ENCODE results near the gene ZNF577. TPM values are rescaled to one million over a fixed set of nuclear protein-coding genes. Genes with fewer than 3 reads are reported as not detected.
"Not testable (repeated sequence)": the region's sequence is repeated elsewhere in the genome, so short reads cannot be mapped to it uniquely, and the experiment has no call there.

The ZNF577 gene
- total RNA-seq, 4 donors from 2014 or later: 10.5 to 26.4 (median 11.7) TPM

DNA sequence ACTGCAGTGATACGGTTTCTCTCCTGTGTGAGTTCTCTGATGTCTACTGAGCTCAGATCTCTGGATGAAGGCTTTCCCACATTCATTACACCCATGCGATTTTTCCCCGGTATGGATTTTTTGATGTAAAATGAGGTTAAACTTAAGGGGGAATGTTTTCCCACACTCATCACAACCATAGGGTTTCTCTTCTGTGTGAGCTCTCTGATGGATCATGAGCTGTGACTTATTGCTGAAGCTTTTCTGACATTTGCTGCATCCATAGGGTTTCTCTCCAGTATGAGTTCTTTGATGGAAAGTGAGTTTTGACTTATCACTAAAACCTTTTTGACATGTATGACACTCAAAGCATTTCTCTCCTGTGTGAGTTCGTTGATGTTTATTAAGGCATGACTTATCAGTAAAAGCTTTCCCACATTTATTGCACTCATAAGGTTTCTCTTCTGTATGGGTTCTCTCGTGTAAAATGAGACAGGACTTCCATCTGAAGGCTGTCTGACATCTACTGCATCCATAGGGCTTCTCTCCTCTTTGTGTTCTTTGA is 27.6 kb upstream of the ZNF577 start:
- no peak for TF ChIP-seq POLR2AphosphoS5 (IDR thresholded peaks at IDR 0.05)
- TF ChIP-seq, protein P1, sequence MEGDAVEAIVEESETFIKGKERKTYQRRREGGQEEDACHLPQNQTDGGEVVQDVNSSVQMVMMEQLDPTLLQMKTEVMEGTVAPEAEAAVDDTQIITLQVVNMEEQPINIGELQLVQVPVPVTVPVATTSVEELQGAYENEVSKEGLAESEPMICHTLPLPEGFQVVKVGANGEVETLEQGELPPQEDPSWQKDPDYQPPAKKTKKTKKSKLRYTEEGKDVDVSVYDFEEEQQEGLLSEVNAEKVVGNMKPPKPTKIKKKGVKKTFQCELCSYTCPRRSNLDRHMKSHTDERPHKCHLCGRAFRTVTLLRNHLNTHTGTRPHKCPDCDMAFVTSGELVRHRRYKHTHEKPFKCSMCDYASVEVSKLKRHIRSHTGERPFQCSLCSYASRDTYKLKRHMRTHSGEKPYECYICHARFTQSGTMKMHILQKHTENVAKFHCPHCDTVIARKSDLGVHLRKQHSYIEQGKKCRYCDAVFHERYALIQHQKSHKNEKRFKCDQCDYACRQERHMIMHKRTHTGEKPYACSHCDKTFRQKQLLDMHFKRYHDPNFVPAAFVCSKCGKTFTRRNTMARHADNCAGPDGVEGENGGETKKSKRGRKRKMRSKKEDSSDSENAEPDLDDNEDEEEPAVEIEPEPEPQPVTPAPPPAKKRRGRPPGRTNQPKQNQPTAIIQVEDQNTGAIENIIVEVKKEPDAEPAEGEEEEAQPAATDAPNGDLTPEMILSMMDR (IDR thresholded peaks at IDR 0.05): no peak
- no peak for TF ChIP-seq POLR2A (IDR thresholded peaks at IDR 0.05)

DNA sequence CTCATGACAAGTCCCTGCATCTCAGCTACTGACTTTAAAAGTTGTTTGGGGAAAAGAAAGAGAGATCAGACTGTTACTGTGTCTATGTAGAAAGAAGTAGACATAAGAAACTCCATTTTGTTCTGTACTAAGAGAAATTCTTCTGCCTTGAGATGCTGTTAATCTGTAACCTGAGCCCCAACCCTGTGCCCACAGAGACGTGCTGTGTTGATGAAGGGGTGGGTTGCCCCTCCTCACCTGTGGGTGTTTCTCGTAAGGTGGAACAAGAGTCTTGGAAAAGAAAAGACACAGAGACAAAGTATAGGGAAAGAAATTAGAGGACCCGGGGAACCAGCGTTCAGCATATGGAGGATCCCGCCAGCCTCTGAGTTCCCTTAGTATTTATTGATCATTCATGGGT is 20.2 kb upstream of the ZNF577 start:
- intact Hi-C loops (cut with DNase I; ENCODE audit: low total_unique reads); in situ Hi-C loops (cut with MboI; ENCODE audit: low pct_ligation_motif_present in 1 of 4, low pct_unique_long_range_greater_than_20kb in 1 of 4, low sequenced_read_pairs in 3 of 4): not testable (repeated sequence)
- 10 to 50% methylated on average over 2 to 5 of the region's 5 CpGs for WGBS, 2 donors (ENCODE audit: low coverage in 1 of 2)

More for the DNA sequence above, 27.6 kb upstream of the ZNF577 start:
- Histone ChIP-seq H3K9me3 (peaks cover 62 to 65% of the 10 kb centered on the region in 2 donors), H3K4me3 (no peak overlapping the region), H3K27me3 (no peaks in the 10 kb centered on the region), H3K4me1 (no peaks in the 10 kb centered on the region), H3K36me3 (no peaks in the 10 kb centered on the region), H3K27ac (no peak overlapping the region)
- DNase-seq: no peak
- intact Hi-C loops (cut with DNase I; ENCODE audit: low total_unique reads): no loop called here
- WGBS, 2 donors (ENCODE audit: low coverage in 1 of 2): 64 to 79% methylated on average over 5 of the region's 5 CpGs
- in situ Hi-C loops (cut with MboI; ENCODE audit: low pct_ligation_motif_present in 1 of 4, low pct_unique_long_range_greater_than_20kb in 1 of 4, low sequenced_read_pairs in 3 of 4): no loop called here

DNA sequence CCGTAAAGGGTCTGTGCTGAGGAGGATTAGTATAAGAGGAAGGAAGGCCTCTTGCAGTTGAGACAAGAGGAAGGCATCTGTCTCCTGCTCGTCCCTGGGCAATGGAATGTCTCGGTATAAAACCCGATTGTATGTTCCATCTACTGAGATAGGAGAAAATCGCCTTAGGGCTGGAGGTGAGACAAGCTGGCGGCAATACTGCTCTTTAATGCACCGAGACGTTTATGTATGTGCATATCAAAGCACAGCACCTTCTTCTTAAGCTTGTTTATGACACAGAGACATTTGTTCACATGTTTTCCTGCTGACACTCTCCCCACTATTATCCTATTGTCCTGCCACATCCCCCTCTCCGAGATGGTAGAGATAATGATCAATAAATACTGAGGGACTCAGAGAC is 18.4 kb upstream of the ZNF577 start:
- peaks cover 16 to 21% of the 10 kb centered on the region in 2 donors for H3K9me3 ChIP-seq
- in situ Hi-C loops (cut with MboI; ENCODE audit: low pct_ligation_motif_present in 1 of 4, low pct_unique_long_range_greater_than_20kb in 1 of 4, low sequenced_read_pairs in 3 of 4); H3K27ac ChIP-seq; DNase-seq; intact Hi-C loops (cut with DNase I; ENCODE audit: low total_unique reads); H3K4me3 ChIP-seq; H3K36me3 ChIP-seq: not testable (repeated sequence)
- WGBS, 2 donors (ENCODE audit: low coverage in 1 of 2): 52 to 60% methylated on average over 8 to 9 of the region's 9 CpGs
- H3K4me1 ChIP-seq: peaks cover 0 to 14% (median 8%) of the 10 kb centered on the region in 4 donors
- H3K27me3 ChIP-seq: peaks cover 13% of the 10 kb centered on the region

More for the DNA sequence above, 20.2 kb upstream of the ZNF577 start:
- H3K27me3 ChIP-seq: peaks cover 13% of the 10 kb centered on the region
- not testable (repeated sequence) for H3K36me3 ChIP-seq, DNase-seq, H3K27ac ChIP-seq, H3K4me3 ChIP-seq
- H3K9me3 ChIP-seq: peaks cover 10 to 17% of the 10 kb centered on the region in 2 donors
- peaks cover 0 to 11% (median 8%) of the 10 kb centered on the region in 4 donors for H3K4me1 ChIP-seq

DNA sequence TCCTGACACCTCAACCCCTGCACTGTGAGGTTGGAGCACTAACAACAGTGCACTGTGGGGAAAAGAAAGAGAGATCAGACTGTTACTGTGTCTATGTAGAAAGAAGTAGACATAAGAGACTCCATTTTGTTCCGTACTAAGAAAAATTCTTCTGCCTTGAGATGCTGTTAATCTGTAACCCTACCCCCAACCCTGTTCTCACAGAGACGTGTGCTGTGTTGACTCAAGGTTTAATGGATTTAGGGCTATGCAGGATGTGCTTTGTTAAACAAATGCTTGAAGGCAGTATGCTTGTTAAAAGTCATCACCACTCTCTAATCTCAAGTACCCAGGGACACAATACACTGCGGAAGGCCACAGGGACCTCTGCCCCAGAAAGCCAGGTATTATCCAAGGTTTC is 17.9 kb upstream of the ZNF577 start:
- H3K4me3 ChIP-seq; DNase-seq; H3K27ac ChIP-seq; intact Hi-C loops (cut with DNase I; ENCODE audit: low total_unique reads); in situ Hi-C loops (cut with MboI; ENCODE audit: low pct_ligation_motif_present in 1 of 4, low pct_unique_long_range_greater_than_20kb in 1 of 4, low sequenced_read_pairs in 3 of 4): not testable (repeated sequence)
- H3K36me3 ChIP-seq: peaks cover 0 to 14% (median 0%) of the 10 kb centered on the region in 4 donors
- peaks cover 0 to 14% (median 8%) of the 10 kb centered on the region in 4 donors for H3K4me1 ChIP-seq
- WGBS, 2 donors (ENCODE audit: low coverage in 1 of 2): 81% methylated on average over 3 of the region's 3 CpGs; no CpG with 5 or more reads in 1 of the 2 donors
- H3K9me3 ChIP-seq: peaks cover 21 to 22% of the 10 kb centered on the region in 2 donors
- peaks cover 13% of the 10 kb centered on the region for H3K27me3 ChIP-seq

DNA sequence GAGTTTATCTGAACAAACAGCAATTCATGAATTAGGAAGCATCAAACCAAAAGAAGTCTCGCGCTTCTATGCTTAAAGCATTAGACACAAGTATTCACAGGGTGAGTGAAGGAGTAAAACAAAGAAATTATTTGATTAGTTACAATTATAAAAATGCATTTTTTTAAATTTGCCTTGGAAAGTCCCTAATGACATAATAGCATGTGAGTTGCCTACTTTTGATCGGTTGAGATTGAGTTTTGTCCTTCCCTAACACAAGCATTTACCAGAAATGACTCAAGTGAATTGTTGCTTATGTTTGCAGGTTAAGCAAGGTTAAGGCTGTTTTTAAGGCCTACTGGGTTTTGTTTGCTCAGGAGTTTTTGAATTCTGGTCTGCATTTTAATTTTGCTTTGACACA is 17.5 kb upstream of the ZNF577 start:
- intact Hi-C loops (cut with DNase I; ENCODE audit: low total_unique reads): no loop called here
- 33 to 65% methylated on average over 2 to 3 of the region's 3 CpGs for WGBS, 2 donors (ENCODE audit: low coverage in 1 of 2)
- H3K9me3 ChIP-seq: peaks cover 23 to 27% of the 10 kb centered on the region in 2 donors

DNA sequence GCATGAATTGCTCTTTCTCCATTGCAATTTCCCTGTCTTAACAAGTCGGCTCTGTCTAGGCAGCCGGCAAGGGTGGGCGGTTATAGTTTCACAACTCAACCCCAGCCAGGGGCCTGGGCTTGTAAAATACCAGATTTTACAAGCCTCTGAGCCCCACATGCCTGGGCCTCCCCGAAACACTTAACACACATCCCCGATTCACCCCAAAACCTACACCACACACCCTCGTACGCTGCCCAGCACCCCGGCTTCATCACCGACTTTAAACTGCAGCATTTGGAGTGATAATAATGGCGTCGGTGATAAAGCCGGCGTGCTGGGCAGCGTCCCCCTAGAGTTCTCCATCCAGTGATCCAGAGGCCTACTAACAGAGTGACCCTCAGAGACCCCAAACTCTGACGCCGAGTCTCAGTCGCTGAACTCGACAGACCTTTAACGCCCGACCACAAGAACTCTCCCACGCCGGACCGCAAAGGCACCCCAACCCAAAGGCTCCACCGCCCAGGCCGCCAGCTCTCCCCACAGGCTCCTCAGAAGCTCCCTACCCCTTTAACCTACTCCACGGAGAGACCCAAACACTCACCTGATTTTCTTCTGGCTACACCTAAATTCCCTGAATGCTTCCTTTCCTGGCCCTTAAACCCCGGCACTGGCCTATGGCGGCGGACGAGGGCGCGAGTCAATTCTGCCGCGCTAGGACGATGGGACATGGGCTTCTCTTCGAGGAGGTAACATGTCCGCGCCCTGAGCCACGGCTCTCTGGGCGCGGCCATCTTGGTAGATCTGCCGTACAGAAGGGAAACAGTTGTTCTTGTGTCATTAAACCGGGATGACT is 16.8 kb upstream of the ZNF577 start, which contains the start of gene ZNF649:
TSS of gene ZNF649 (minus strand) at position 687 of the 835 bp plus-strand sequence. CDS start 4,910 bp downstream, outside the sequence.
- Histone ChIP-seq H3K36me3 (peaks cover 0 to 25% (median 4%) of the 10 kb centered on the region in 4 donors), H3K27me3 (peaks cover 13% of the 10 kb centered on the region), H3K27ac (peak within 1 kb of the TSS; percentile 80 to 92 (median 86)), H3K4me3 (peak within 1 kb of the TSS; percentile 67 to 92 (median 80)), H3K9me3 (peaks cover 21 to 32% of the 10 kb centered on the region in 2 donors), H3K4me1 (peaks cover 0 to 14% (median 8%) of the 10 kb centered on the region in 4 donors)
- in situ Hi-C loops (cut with MboI; ENCODE audit: low pct_ligation_motif_present in 1 of 4, low pct_unique_long_range_greater_than_20kb in 1 of 4, low sequenced_read_pairs in 3 of 4) (no loop called here), intact Hi-C loops (cut with DNase I; ENCODE audit: low total_unique reads) (no loop called here)
- DNase-seq: peak; percentile 84
- TF ChIP-seq POLR2A (IDR thresholded peaks at IDR 0.05) (no peak), EP300 (IDR thresholded peaks at IDR 0.05; ENCODE audit: low read depth) (no peak), POLR2AphosphoS5 (IDR thresholded peaks at IDR 0.05) (peak in 2 of 3 donors; percentile 44 to 52)
- TF ChIP-seq, protein P1 (IDR thresholded peaks at IDR 0.05): no peak
- WGBS, 2 donors (ENCODE audit: low coverage in 1 of 2): 1% methylated on average over 43 of the region's 43 CpGs; no CpG with 5 or more reads in 1 of the 2 donors

More for the DNA sequence above, 17.5 kb upstream of the ZNF577 start:
- in situ Hi-C loops (cut with MboI; ENCODE audit: low pct_ligation_motif_present in 1 of 4, low pct_unique_long_range_greater_than_20kb in 1 of 4, low sequenced_read_pairs in 3 of 4): no loop called here
- H3K36me3 ChIP-seq: peaks cover 0 to 18% (median under 1%) of the 10 kb centered on the region in 4 donors
- H3K27me3 ChIP-seq: peaks cover 13% of the 10 kb centered on the region
- TF ChIP-seq POLR2A (IDR thresholded peaks at IDR 0.05) (no peak), POLR2AphosphoS5 (IDR thresholded peaks at IDR 0.05) (no peak), EP300 (IDR thresholded peaks at IDR 0.05; ENCODE audit: low read depth) (no peak)
- peak overlapping the region in 1 of 4 donors; percentile 92 for H3K4me3 ChIP-seq
- no peak for DNase-seq
- H3K27ac ChIP-seq: peak overlapping the region in 1 of 4 donors; percentile 92
- H3K4me1 ChIP-seq: peaks cover 0 to 14% (median 8%) of the 10 kb centered on the region in 4 donors

All from transverse colon (tissue), 4 donors.